IMR-90 (cell line): ENCODE data around the gene EPAS1.

ENCODE experiments used
- CEBPB ChIP-seq: IDR thresholded peaks from 2 replicates; pipeline ENCODE4 v1.6.1; 2012; ENCODE audit warnings: low read depth, low read length, improper control_type of control experiment
- CHD1 ChIP-seq: IDR thresholded peaks from 2 replicates; pipeline ENCODE4 v1.6.1; 2012; ENCODE audit warnings: low read depth, low read length, improper control_type of control experiment
- FOS ChIP-seq: fragments of 150-350 bp; IDR thresholded peaks from 2 replicates; pipeline ENCODE4 v1.6.1; 2016; ENCODE audit warnings: low read depth, low read length
- MAFK ChIP-seq: IDR thresholded peaks from 2 replicates; pipeline ENCODE4 v1.6.1; 2012; ENCODE audit warnings: low read depth, low read length, improper control_type of control experiment
- MAZ ChIP-seq: IDR thresholded peaks from 2 replicates; pipeline ENCODE4 v1.6.1; 2012; ENCODE audit warnings: low read depth, mild to moderate bottlenecking, low read length, improper control_type of control experiment, moderate library complexity, borderline replicate concordance
- POLR2A ChIP-seq: IDR thresholded peaks from 2 replicates; pipeline ENCODE4 v1.6.1; 2012; ENCODE audit warnings: mild to moderate bottlenecking, low read depth, low read length
- RCOR1 ChIP-seq: IDR thresholded peaks from 2 replicates; pipeline ENCODE4 v1.6.1; 2012; ENCODE audit warnings: mild to moderate bottlenecking, low read length, improper control_type of control experiment; ENCODE audit not compliant: insufficient replicate concordance
- RFX5 ChIP-seq: IDR thresholded peaks from 2 replicates; pipeline ENCODE4 v1.8.0; 2012; ENCODE audit warnings: low read depth, mild to moderate bottlenecking, low read length, moderate library complexity
- TF ChIP-seq, protein P1 (sequence below): conservative IDR thresholded peaks from 2 replicates; pipeline ENCODE4 v1.5.1; 2012; ENCODE audit warnings: mild to moderate bottlenecking, low read depth, low read length, improper control_type of control experiment
- TF ChIP-seq, protein P2 (sequence below): fragments of 150-350 bp; IDR thresholded peaks from 2 replicates; pipeline ENCODE4 v1.6.1; 2016; ENCODE audit warnings: low read depth, mild to moderate bottlenecking, low read length, moderate library complexity, borderline replicate concordance

DNA sequence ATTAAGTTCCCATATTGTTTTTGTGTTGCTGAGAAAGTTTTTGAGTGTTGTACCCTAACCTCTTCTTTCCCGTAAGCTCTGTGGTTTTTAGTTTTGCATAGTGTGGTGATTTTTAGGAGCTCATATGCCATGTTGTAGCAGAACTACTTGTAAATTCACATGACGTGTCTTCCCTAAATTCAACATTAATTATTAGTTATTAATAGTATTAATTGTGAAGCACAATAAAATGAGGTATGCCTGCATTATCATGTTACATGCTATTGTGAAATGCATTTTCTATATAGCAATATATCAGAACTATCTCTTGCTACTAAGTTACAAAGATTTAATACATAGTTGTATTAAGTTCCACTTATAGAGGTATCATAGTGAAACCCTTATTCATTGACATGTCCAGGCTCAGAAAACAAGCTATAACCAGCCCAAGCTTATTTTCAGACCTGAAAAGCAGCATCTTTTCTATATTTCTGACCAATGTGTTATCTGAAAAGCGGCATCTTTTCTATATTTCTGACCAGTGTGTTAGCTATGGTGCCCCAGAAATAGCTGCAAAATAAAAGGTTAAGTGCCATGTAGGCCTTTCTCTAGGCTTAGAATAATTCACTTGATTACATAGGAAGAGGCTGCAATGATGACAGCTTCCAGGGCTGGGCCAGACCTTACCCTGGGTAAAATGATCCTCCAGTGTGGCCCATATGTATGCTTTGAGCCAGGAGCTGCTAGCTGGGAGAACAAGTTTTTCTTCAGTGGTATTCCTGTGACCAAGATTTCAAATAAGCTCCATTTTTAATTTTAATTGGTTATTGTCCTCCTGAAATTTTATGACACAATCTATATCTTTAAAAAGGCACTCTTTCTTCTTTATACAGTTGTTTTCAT is 21.6 kb downstream of the EPAS1 start:
- TF ChIP-seq, protein P1, sequence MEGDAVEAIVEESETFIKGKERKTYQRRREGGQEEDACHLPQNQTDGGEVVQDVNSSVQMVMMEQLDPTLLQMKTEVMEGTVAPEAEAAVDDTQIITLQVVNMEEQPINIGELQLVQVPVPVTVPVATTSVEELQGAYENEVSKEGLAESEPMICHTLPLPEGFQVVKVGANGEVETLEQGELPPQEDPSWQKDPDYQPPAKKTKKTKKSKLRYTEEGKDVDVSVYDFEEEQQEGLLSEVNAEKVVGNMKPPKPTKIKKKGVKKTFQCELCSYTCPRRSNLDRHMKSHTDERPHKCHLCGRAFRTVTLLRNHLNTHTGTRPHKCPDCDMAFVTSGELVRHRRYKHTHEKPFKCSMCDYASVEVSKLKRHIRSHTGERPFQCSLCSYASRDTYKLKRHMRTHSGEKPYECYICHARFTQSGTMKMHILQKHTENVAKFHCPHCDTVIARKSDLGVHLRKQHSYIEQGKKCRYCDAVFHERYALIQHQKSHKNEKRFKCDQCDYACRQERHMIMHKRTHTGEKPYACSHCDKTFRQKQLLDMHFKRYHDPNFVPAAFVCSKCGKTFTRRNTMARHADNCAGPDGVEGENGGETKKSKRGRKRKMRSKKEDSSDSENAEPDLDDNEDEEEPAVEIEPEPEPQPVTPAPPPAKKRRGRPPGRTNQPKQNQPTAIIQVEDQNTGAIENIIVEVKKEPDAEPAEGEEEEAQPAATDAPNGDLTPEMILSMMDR: no peak
- TF ChIP-seq, protein P2, sequence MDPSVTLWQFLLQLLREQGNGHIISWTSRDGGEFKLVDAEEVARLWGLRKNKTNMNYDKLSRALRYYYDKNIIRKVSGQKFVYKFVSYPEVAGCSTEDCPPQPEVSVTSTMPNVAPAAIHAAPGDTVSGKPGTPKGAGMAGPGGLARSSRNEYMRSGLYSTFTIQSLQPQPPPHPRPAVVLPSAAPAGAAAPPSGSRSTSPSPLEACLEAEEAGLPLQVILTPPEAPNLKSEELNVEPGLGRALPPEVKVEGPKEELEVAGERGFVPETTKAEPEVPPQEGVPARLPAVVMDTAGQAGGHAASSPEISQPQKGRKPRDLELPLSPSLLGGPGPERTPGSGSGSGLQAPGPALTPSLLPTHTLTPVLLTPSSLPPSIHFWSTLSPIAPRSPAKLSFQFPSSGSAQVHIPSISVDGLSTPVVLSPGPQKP: no peak
- TF ChIP-seq POLR2A (no peak), CEBPB (no peak; the same call in 1 of the 2 replicates), CHD1 (no peak), RCOR1 (no peak), FOS (no peak), RFX5 (no peak), MAZ (no peak), MAFK (no peak)
